H1 (cell line): Measurements from ENCODE around the gene HTR6. TPM values are rescaled to one million over a fixed set of nuclear protein-coding genes. Genes with fewer than 3 reads are reported as not detected.

Experiments used
- CTCF ChIA-PET: fragments of 300-600 bp; sonication (Branson Sonifier 250); formaldehyde crosslinking; loops from one replicate; lab custom pipeline; 2021; ENCODE audit not compliant: partially characterized antibody; lab: Charles Lee
- POLR2A ChIA-PET: fragments of 300-600 bp; sonication (Branson Sonifier 250); formaldehyde crosslinking; loops from one replicate; lab custom pipeline; 2021; ENCODE audit warnings: inconsistent platforms; ENCODE audit not compliant: partially characterized antibody; lab: Charles Lee
- DNase-seq, 2 experiments: peaks; one replicate each; pipeline versions ENCODE4 v3.0.0 to v3.0.0-alpha.2; 2010 to 2022; ENCODE audit warnings: low spot score in 2 of 2, low read depth in 1 of 2, mixed read lengths in 1 of 2
- FAIRE-seq: peaks from 2 replicates; lab custom pipeline; 2011; peaks lifted over from hg19 to GRCh38; lab: Jason Lieb, UNC
- H2AFZ ChIP-seq: 2 replicates; pipeline ENCODE4 v1.8.1; 2012; ENCODE audit warnings: low read length, inconsistent platforms
- H2AK5ac ChIP-seq: 2 replicates; pipeline ENCODE4 v1.6.1; 2013; ENCODE audit warnings: low read depth, low read length
- H2BK120ac ChIP-seq: replicated peaks from 2 replicates; pipeline ENCODE3; 2013; ENCODE audit warnings: low read depth, low read length, inconsistent platforms
- H2BK12ac ChIP-seq: 2 replicates; pipeline ENCODE4 v1.6.1; 2013; ENCODE audit warnings: low read depth, low read length
- H2BK15ac ChIP-seq: 2 replicates; pipeline ENCODE4 v1.6.1; 2013; ENCODE audit warnings: low read length
- H2BK20ac ChIP-seq: 2 replicates; pipeline ENCODE4 v1.6.1; 2013; ENCODE audit warnings: low read length
- H2BK5ac ChIP-seq: 2 replicates; pipeline ENCODE4 v1.6.1; 2013; ENCODE audit warnings: low read depth, low read length
- H3K14ac ChIP-seq: 2 replicates; pipeline ENCODE4 v1.6.1; 2013; ENCODE audit warnings: inconsistent platforms; ENCODE audit not compliant: insufficient read length
- H3K18ac ChIP-seq: 2 replicates; pipeline ENCODE4 v1.6.1; 2013; ENCODE audit warnings: low read length; ENCODE audit errors: extremely low read depth
- H3K23ac ChIP-seq: 2 replicates; pipeline ENCODE4 v1.6.1; 2013; ENCODE audit warnings: inconsistent platforms; ENCODE audit not compliant: insufficient read length
- H3K23me2 ChIP-seq: 2 replicates; pipeline ENCODE4 v1.6.1; 2013; ENCODE audit warnings: low read depth, low read length
- H3K27ac ChIP-seq: 2 replicates; pipeline ENCODE4 v1.6.1; 2011; ENCODE audit warnings: low read depth, low read length, inconsistent platforms
- H3K27me3 ChIP-seq, 4 experiments: replicated peaks in 1 of 4; 1 replicate in 1 of 4; 2 replicates in 3 of 4; pipeline versions ENCODE4 v1.6.1 to v1.8.1; 2011 to 2013; ENCODE audit warnings: low read length in 3 of 4, mild to moderate bottlenecking in 3 of 4, inconsistent platforms in 2 of 4, mixed read lengths in 2 of 4, moderate library complexity in 1 of 4; ENCODE audit not compliant: control insufficient read depth in 3 of 4, insufficient read depth in 3 of 4; ENCODE audit errors: extremely low read depth in 1 of 4
- H3K36me3 ChIP-seq, 4 experiments: 2 replicates each; pipeline versions ENCODE4 v1.6.1 to v1.8.1; 2011 to 2013; ENCODE audit warnings: mild to moderate bottlenecking in 4 of 4, low read length in 3 of 4, moderate library complexity in 2 of 4, control low read depth in 1 of 4, inconsistent platforms in 1 of 4; ENCODE audit not compliant: insufficient read depth in 4 of 4, control insufficient read depth in 2 of 4
- H3K4ac ChIP-seq: replicated peaks from 2 replicates; pipeline ENCODE3; 2013; ENCODE audit warnings: low read length, low read depth, mixed read lengths, inconsistent platforms; ENCODE audit not compliant: insufficient read length
- H3K4me1 ChIP-seq, 4 experiments: replicated peaks in 1 of 4; 1 replicate in 1 of 4; 2 replicates in 3 of 4; pipeline versions ENCODE4 v1.6.1 to v1.8.1; 2011 to 2013; ENCODE audit warnings: low read length in 3 of 4, inconsistent platforms in 2 of 4, mixed read lengths in 1 of 4; ENCODE audit not compliant: insufficient read depth in 4 of 4, control insufficient read depth in 3 of 4
- H3K4me2 ChIP-seq, 2 experiments: 2 replicates each; pipeline versions ENCODE4 v1.6.1 to v1.8.1; 2011 to 2013; ENCODE audit warnings: low read depth in 2 of 2, low read length in 2 of 2, control low read depth in 1 of 2, inconsistent platforms in 1 of 2, mild to moderate bottlenecking in 1 of 2; ENCODE audit not compliant: insufficient read depth in 1 of 2
- H3K4me3 ChIP-seq, 4 experiments: fragments of 200-600, 300-600 bp in 1 of 4; sonication (generic), shearing (Covaris generic), sonication (Bioruptor Twin) in 1 of 4; 2 replicates each; pipeline versions ENCODE4 v1.5.1 to v1.8.1; 2011 to 2016; ENCODE audit warnings: low read length in 4 of 4, low read depth in 3 of 4, control low read depth in 2 of 4, inconsistent platforms in 2 of 4, mild to moderate bottlenecking in 2 of 4, mixed read lengths in 1 of 4, moderate library complexity in 1 of 4; ENCODE audit not compliant: insufficient read depth in 2 of 4; ENCODE audit errors: extremely low read depth in 1 of 4
- H3K56ac ChIP-seq: replicated peaks from 2 replicates; pipeline ENCODE3; 2013; ENCODE audit warnings: low read depth, mild to moderate bottlenecking, mixed read lengths, low read length, inconsistent platforms; ENCODE audit not compliant: insufficient read length
- H3K79me1 ChIP-seq: 2 replicates; pipeline ENCODE4 v1.6.1; 2013; ENCODE audit warnings: low read depth, low read length, control low read depth
- H3K79me2 ChIP-seq, 2 experiments: 2 replicates each; pipeline versions ENCODE4 v1.6.1 to v1.8.1; 2012 to 2013; ENCODE audit warnings: low read length in 2 of 2, mild to moderate bottlenecking in 2 of 2, inconsistent platforms in 1 of 2; ENCODE audit not compliant: insufficient read depth in 2 of 2, control insufficient read depth in 1 of 2
- H3K9ac ChIP-seq, 4 experiments: replicated peaks in 1 of 4; 1 replicate in 1 of 4; 2 replicates in 3 of 4; pipeline versions ENCODE4 v1.6.1 to v1.8.1; 2011 to 2013; ENCODE audit warnings: low read depth in 3 of 4, low read length in 3 of 4, control low read depth in 2 of 4, mild to moderate bottlenecking in 2 of 4, moderate library complexity in 2 of 4, inconsistent platforms in 1 of 4; ENCODE audit errors: extremely low read depth in 1 of 4
- H3K9me3 ChIP-seq, 2 experiments: 2 replicates each; pipeline versions ENCODE4 v1.6.1 to v1.8.1; 2012 to 2013; ENCODE audit warnings: mild to moderate bottlenecking in 2 of 2, moderate library complexity in 2 of 2, control low read depth in 1 of 2, inconsistent platforms in 1 of 2, low read depth in 1 of 2, low read length in 1 of 2, mixed read lengths in 1 of 2; ENCODE audit not compliant: insufficient read depth in 2 of 2
- H4K20me1 ChIP-seq, 2 experiments: replicated peaks in 1 of 2; 2 replicates each; pipeline versions ENCODE3 to v1.8.1; 2011 to 2013; ENCODE audit warnings: inconsistent platforms in 2 of 2, low read length in 2 of 2, mild to moderate bottlenecking in 1 of 2; ENCODE audit not compliant: insufficient read depth in 2 of 2, control insufficient read depth in 1 of 2
- H4K5ac ChIP-seq: 2 replicates; pipeline ENCODE4 v1.6.1; 2013; ENCODE audit warnings: low read length, low read depth, mixed read lengths, inconsistent platforms; ENCODE audit not compliant: insufficient read length
- H4K8ac ChIP-seq: 2 replicates; pipeline ENCODE4 v1.8.0; 2013; ENCODE audit warnings: mild to moderate bottlenecking, moderate library complexity, low read length, inconsistent platforms; ENCODE audit not compliant: insufficient read depth; ENCODE audit errors: extremely low read depth
- H4K91ac ChIP-seq: replicated peaks from 2 replicates; pipeline ENCODE3; 2013; ENCODE audit warnings: low read length, mixed read lengths, inconsistent platforms; ENCODE audit not compliant: insufficient read length
- CEBPB ChIP-seq: IDR thresholded peaks from 2 replicates; pipeline ENCODE4 v1.6.1; 2012; ENCODE audit warnings: low read depth, low read length
- CHD2 ChIP-seq: IDR thresholded peaks from 2 replicates; pipeline ENCODE4 v1.6.1; 2012; ENCODE audit warnings: low read length, improper control_type of control experiment
- EP300 ChIP-seq, 2 experiments: IDR thresholded peaks; 1 replicate in 1 of 2; 2 replicates in 1 of 2; pipeline ENCODE4 v1.6.1; 2011 to 2012; ENCODE audit warnings: low read depth in 2 of 2, low read length in 2 of 2, mild to moderate bottlenecking in 2 of 2, borderline replicate concordance in 1 of 2, inconsistent platforms in 1 of 2, moderate library complexity in 1 of 2
- EZH2 ChIP-seq: fragments of 200-600 bp; sonication (generic); IDR thresholded peaks from 2 replicates; pipeline ENCODE4 v1.7.1; 2012; ENCODE audit warnings: low read depth, mild to moderate bottlenecking, moderate library complexity, low read length, inconsistent platforms; ENCODE audit not compliant: severe bottlenecking
- PHF8 ChIP-seq: fragments of 200-600 bp; sonication (generic); conservative IDR thresholded peaks from 2 replicates; pipeline ENCODE4 v1.7.1; 2012; ENCODE audit warnings: low read depth, mild to moderate bottlenecking, inconsistent platforms, low read length, moderate library complexity
- POU5F1 ChIP-seq: IDR thresholded peaks from 2 replicates; pipeline ENCODE4 v1.6.1; 2011; ENCODE audit warnings: low read depth, mild to moderate bottlenecking, low read length, moderate library complexity
- RFX5 ChIP-seq: IDR thresholded peaks from 2 replicates; pipeline ENCODE4 v1.6.1; 2011; ENCODE audit warnings: low read depth, low read length, improper control_type of control experiment, borderline replicate concordance
- SP1 ChIP-seq: IDR thresholded peaks from 2 replicates; pipeline ENCODE4 v1.6.1; 2011; ENCODE audit warnings: low read depth, low read length
- WGBS, 2 experiments: shearing (Covaris generic) in 1 of 2; methylation state at CpG; one replicate each; pipeline versions ENCODE4 v1.1.6 to v1.1.7; 2013 to 2015; ENCODE audit warnings: low lambda C conversion rate in 2 of 2, mixed read lengths in 2 of 2, inconsistent platforms in 1 of 2, low coverage in 1 of 2, missing lambda C conversion rate in 1 of 2; ENCODE audit not compliant: insufficient replicate concordance in 2 of 2, insufficient coverage in 1 of 2, insufficient read length in 1 of 2; ENCODE audit errors: extremely low coverage in 1 of 2, missing lambda C conversion rate in 1 of 2; 5-methylcytosine and 5-hydroxymethylcytosine counted together
- polyA plus RNA-seq, 7 experiments: library from polyadenylated mRNA; depleted of rRNA in 3 of 7; stranded (reverse) in 5 of 7; unstranded in 2 of 7; fragments of >200 nt in 5 of 7; fragments of 200-250 nt in 2 of 7; gene quantifications; 1 replicate in 5 of 7; 2 replicates in 1 of 7; 4 replicates in 1 of 7; pipeline versions ENCODE4 v1.2.1 to v1.2.3, GENCODE V29; 2011 to 2013; ENCODE audit warnings: missing spikeins in 2 of 7, mixed read lengths in 2 of 7
- total RNA-seq: library from RNA; stranded (reverse); fragmentation: NEBNext Ultra II Directional; extraction: Animal tissue kit (Norgen Biotek cat#: 25700); gene quantifications from 2 replicates; pipeline ENCODE4 v1.2.1, GENCODE V29; 2021

Gene HTR6
- total and polyA plus RNA-seq, 2 of the 8 experiments (the other 6 are each of a cell fraction or from before 2014, with no cell fraction given) = 0.76 to 0.95 TPM

DNA sequence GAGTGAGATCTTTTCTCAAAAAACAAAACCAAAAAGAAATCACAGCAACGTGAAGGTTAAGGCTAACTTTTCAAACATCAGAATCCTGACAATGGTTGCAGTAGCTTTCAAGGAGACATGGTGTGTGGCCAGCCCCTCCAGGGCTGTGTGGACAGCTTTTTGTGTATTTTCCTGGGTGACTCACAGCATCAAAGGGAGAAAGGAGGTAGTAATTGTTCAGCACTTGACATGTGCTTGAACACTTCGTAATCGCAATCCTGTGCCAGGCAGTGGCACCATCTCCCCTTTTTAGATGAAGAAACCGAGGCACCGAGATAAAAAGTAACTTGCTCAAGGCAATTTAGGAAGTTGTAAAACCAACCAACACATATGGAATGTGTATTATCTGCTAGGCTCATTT is 10.3 kb upstream of the HTR6 start:
- Histone ChIP-seq H3K4me3 (no peak overlapping the region), H4K91ac (no peak overlapping the region), H3K9me3 (no peaks in the 10 kb centered on the region), H2BK120ac (no peak overlapping the region), H3K27ac (no peak overlapping the region; the same call in 1 of the 2 replicates), H3K56ac (no peak overlapping the region), H4K5ac (no peak overlapping the region), H3K23me2 (no peaks in the 10 kb centered on the region), H3K4ac (no peak overlapping the region), H4K8ac (no peak overlapping the region), H2BK20ac (no peak overlapping the region), H3K4me2 (peak overlapping the region in 1 of 2 experiments; percentile 50; a peak in 1 of 4 replicates), H3K4me1 (peaks cover 0 to 5% (median 3%) of the 10 kb centered on the region in 4 experiments; a peak in 5 of 7 replicates), H3K14ac (no peak overlapping the region), H4K20me1 (no peaks in the 10 kb centered on the region), H3K27me3 (no peaks in the 10 kb centered on the region; a peak in 1 of 7 replicates), H3K36me3 (no peaks in the 10 kb centered on the region), H3K79me2 (no peaks in the 10 kb centered on the region), H3K23ac (no peak overlapping the region), H2BK5ac (0 out of 2 replicates have a peak overlapping the region, but pooled peaks have one; percentile 3), H3K18ac (0 out of 2 replicates have a peak overlapping the region, but pooled peaks have one; percentile 27), H3K79me1 (no peaks in the 10 kb centered on the region), H2BK12ac (peak overlapping the region; percentile 41; the same call in 1 of the 2 replicates), H2AFZ (no peak overlapping the region), H2BK15ac (no peak overlapping the region), H3K9ac (no peak overlapping the region), H2AK5ac (peak overlapping the region; percentile 4; the same call in 1 of the 2 replicates)
- no peak for FAIRE-seq
- 91% methylated on average over 5 of the region's 5 CpGs; no CpG with 5 or more reads in 1 of the 2 experiments for WGBS, 2 experiments
- no peak for DNase-seq
- CTCF ChIA-PET = interaction anchor here (0.6 to 7.9 kb wide), 31 partner anchors 9 to 1187 kb away, joined by 3 to 63 read pairs (median 4); partner anchors contain the start of genes HTR6 and UBR4
- TF ChIP-seq RFX5 (no peak), SP1 (no peak), PHF8 (no peak), CHD2 (no peak), EZH2 (no peak), CEBPB (no peak), EP300 (IDR thresholded peaks at IDR 0.05; ENCODE audit: borderline replicate concordance in 1 of 2, low read depth in 2 of 2, low read length in 2 of 2) (no peak), POU5F1 (no peak)
- POLR2A ChIA-PET = interaction anchor here (1.0 to 1.2 kb wide), 2 partner anchors 72 to 167 kb away, joined by 3 read pairs; no protein-coding TSS in a partner anchor
